ENCODE data around the gene SATB1.

Gene SATB1

DNA sequence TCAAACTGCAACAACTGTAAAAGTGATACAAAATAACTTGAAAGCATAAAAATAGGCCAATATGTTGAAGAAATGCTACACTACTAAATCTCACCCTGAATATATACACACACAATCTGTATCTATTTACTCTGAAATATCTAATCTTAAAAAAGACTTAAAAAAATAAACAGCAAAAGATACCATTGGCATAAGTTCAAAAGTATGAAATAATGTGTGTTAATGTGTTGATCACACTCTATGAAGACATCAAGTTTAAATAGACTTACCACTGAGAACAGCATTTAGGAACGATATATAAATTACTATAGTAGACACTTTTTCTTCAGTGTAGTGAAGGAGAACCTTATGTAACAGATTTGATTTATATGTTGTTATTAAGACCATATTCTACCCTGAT, 14.1 kb upstream of the SATB1 start:
- H3K4me3 ChIP-seq (ENCODE audit: low read depth, low read length) = no peak overlapping the region
- H3K36me3 ChIP-seq (ENCODE audit: control insufficient read depth in 2 of 2, insufficient read depth in 1 of 2, low read length in 2 of 2) = no peaks in the 10 kb centered on the region
- no peaks in the 10 kb centered on the region for H3K9me3 ChIP-seq (ENCODE audit: control insufficient read depth, insufficient read depth, low read depth, low read length)
- no peak overlapping the region for H3K27ac ChIP-seq (ENCODE audit: extremely low read depth, low read depth, low read length)
- ChIA-PET CTCF (no interaction called here), POLR2A (no interaction called here)
- H3K4me1 ChIP-seq (ENCODE audit: control insufficient read depth, insufficient read depth, low read length) = peaks cover 18% of the 10 kb centered on the region
- peak; percentile 76 for TF ChIP-seq ZNF843 (tag by site-specific recombination; IDR thresholded peaks at IDR 0.05)
- TF ChIP-seq OSR2 (tag by site-specific recombination; IDR thresholded peaks at IDR 0.05) = peak; percentile 28; the same call in 1 of the 2 replicates
- TF ChIP-seq ZSCAN4 (tag by site-specific recombination; IDR thresholded peaks at IDR 0.05) = peak; percentile 11; the same call in 1 of the 2 replicates
- TF ChIP-seq ZNF501 (tag by site-specific recombination; IDR thresholded peaks at IDR 0.05) = no peak
- TF ChIP-seq ZNF2 (tag by site-specific recombination; IDR thresholded peaks at IDR 0.05) = peak; percentile 17; the same call in 1 of the 2 replicates
- TF ChIP-seq, protein P1, sequence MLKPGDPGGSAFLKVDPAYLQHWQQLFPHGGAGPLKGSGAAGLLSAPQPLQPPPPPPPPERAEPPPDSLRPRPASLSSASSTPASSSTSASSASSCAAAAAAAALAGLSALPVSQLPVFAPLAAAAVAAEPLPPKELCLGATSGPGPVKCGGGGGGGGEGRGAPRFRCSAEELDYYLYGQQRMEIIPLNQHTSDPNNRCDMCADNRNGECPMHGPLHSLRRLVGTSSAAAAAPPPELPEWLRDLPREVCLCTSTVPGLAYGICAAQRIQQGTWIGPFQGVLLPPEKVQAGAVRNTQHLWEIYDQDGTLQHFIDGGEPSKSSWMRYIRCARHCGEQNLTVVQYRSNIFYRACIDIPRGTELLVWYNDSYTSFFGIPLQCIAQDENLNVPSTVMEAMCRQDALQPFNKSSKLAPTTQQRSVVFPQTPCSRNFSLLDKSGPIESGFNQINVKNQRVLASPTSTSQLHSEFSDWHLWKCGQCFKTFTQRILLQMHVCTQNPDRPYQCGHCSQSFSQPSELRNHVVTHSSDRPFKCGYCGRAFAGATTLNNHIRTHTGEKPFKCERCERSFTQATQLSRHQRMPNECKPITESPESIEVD (tag by site-specific recombination; IDR thresholded peaks at IDR 0.05) = peak; percentile 79
- TF ChIP-seq WT1 (tag by site-specific recombination; IDR thresholded peaks at IDR 0.05) = 0 out of 2 replicates have a peak, but pooled peaks have one; percentile 17
- TF ChIP-seq IKZF3 (tag by site-specific recombination; IDR thresholded peaks at IDR 0.05) = peak; percentile 44
- TF ChIP-seq KLF1 (tag by site-specific recombination; IDR thresholded peaks at IDR 0.05) = no peak
- peak; percentile 53; the same call in 1 of the 2 replicates for TF ChIP-seq FEZF1 (tag by site-specific recombination; IDR thresholded peaks at IDR 0.05)
- peak; percentile 74 for TF ChIP-seq ZEB2 (tag by site-specific recombination; IDR thresholded peaks at IDR 0.05)
- 0 out of 2 replicates have a peak, but pooled peaks have one; percentile 9 for TF ChIP-seq ZNF366 (tag by site-specific recombination; conservative IDR thresholded peaks at IDR 0.05)
- TF ChIP-seq, protein P2, sequence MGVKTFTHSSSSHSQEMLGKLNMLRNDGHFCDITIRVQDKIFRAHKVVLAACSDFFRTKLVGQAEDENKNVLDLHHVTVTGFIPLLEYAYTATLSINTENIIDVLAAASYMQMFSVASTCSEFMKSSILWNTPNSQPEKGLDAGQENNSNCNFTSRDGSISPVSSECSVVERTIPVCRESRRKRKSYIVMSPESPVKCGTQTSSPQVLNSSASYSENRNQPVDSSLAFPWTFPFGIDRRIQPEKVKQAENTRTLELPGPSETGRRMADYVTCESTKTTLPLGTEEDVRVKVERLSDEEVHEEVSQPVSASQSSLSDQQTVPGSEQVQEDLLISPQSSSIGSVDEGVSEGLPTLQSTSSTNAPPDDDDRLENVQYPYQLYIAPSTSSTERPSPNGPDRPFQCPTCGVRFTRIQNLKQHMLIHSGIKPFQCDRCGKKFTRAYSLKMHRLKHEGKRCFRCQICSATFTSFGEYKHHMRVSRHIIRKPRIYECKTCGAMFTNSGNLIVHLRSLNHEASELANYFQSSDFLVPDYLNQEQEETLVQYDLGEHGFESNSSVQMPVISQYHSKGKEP (tag by site-specific recombination; IDR thresholded peaks at IDR 0.05) = no peak

GRCh38 chr3:18438586-18438985, 13.4 kb upstream of the SATB1 start:
- CTCF ChIA-PET = no interaction called here
- Histone ChIP-seq H3K9me3 (ENCODE audit: control insufficient read depth, insufficient read depth, low read depth, low read length) (no peaks in the 10 kb centered on the region), H3K36me3 (ENCODE audit: control insufficient read depth in 2 of 2, insufficient read depth in 1 of 2, low read length in 2 of 2) (no peaks in the 10 kb centered on the region), H3K4me1 (ENCODE audit: control insufficient read depth, insufficient read depth, low read length) (peaks cover 18% of the 10 kb centered on the region), H3K4me3 (ENCODE audit: low read depth, low read length) (no peak overlapping the region), H3K27ac (ENCODE audit: extremely low read depth, low read depth, low read length) (no peak overlapping the region)
- TF ChIP-seq SCRT2 (tag by site-specific recombination; IDR thresholded peaks at IDR 0.05) = 0 out of 2 replicates have a peak, but pooled peaks have one; percentile 16
- no peak for TF ChIP-seq ZNF544 (tag by site-specific recombination; IDR thresholded peaks at IDR 0.05)
- TF ChIP-seq ZBTB49 (tag by site-specific recombination; IDR thresholded peaks at IDR 0.05; ENCODE audit: low read depth) = no peak
- 0 out of 2 replicates have a peak, but pooled peaks have one; percentile 14 for TF ChIP-seq ZBTB17 (tag by site-specific recombination; IDR thresholded peaks at IDR 0.05)
- no peak for TF ChIP-seq ZBTB1 (tag by site-specific recombination; IDR thresholded peaks at IDR 0.05)
- TF ChIP-seq ZNF600 (tag by site-specific recombination; IDR thresholded peaks at IDR 0.05) = 0 out of 2 replicates have a peak, but pooled peaks have one; percentile 20
- TF ChIP-seq YY2 (tag by site-specific recombination; IDR thresholded peaks at IDR 0.05) = no peak
- peak; percentile 74 for TF ChIP-seq PRDM10 (tag by site-specific recombination; IDR thresholded peaks at IDR 0.05)
- POLR2A ChIA-PET = no interaction called here
